NB4 (cell line): Measurements from ENCODE around the gene PPP1R1B.

Source experiments
- DNase-seq: peaks from one replicate; pipeline ENCODE4 v3.0.0; 2010; ENCODE audit warnings: low read depth
- H3K4me3 ChIP-seq: one replicate; pipeline ENCODE4 v1.5.1; 2011; ENCODE audit warnings: mild to moderate bottlenecking, low read depth, low read length, moderate library complexity
- MYC ChIP-seq: IDR thresholded peaks from 2 replicates; pipeline ENCODE4 v1.6.1; 2011; ENCODE audit warnings: low read depth, low read length
- POLR2A ChIP-seq: IDR thresholded peaks from 2 replicates; pipeline ENCODE4 v1.6.1; 2011; ENCODE audit warnings: mild to moderate bottlenecking; ENCODE audit not compliant: insufficient read length; ENCODE audit errors: extremely low read depth
- TF ChIP-seq, protein P1 (sequence below): IDR thresholded peaks from one replicate; pipeline ENCODE4 v1.5.1; 2012; ENCODE audit warnings: low read depth, low read length
- TF ChIP-seq, protein P2 (sequence below): IDR thresholded peaks from 2 replicates; pipeline ENCODE4 v1.6.1; 2011; ENCODE audit warnings: low read depth, low read length

Gene PPP1R1B

DNA sequence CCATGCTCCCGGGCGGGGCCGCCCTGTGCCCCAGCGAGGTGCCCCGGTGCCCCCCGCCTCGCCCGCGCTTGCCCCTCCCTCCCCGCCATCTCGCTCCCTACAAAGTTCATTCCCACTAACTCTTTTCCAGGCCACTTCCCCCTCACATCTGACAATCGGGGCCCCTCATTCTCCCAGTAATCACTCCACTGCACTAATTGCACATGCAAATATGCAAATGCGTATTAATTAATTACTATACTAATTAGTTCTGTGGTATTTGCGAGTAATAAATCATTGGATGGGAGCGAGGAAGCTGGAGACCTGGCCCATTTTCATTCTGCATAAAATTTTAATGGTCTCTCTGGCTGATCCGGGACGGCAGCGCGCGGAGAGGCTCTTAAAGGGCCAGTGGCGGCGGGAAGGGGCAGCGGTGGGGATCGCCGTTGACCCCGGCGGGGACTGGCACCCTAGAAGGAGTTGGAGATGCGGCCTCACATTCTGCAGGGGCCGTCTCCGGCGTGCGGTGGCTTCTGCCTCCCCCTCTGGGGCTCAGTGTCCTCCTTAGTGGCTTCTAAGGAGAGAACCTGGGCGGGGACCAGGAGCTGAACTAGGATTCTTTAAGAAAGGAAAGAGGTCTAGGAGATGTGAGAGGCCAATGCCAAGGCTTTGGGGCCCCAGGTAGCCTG is 8.4 kb upstream of the PPP1R1B start:
- TF ChIP-seq, protein P1, sequence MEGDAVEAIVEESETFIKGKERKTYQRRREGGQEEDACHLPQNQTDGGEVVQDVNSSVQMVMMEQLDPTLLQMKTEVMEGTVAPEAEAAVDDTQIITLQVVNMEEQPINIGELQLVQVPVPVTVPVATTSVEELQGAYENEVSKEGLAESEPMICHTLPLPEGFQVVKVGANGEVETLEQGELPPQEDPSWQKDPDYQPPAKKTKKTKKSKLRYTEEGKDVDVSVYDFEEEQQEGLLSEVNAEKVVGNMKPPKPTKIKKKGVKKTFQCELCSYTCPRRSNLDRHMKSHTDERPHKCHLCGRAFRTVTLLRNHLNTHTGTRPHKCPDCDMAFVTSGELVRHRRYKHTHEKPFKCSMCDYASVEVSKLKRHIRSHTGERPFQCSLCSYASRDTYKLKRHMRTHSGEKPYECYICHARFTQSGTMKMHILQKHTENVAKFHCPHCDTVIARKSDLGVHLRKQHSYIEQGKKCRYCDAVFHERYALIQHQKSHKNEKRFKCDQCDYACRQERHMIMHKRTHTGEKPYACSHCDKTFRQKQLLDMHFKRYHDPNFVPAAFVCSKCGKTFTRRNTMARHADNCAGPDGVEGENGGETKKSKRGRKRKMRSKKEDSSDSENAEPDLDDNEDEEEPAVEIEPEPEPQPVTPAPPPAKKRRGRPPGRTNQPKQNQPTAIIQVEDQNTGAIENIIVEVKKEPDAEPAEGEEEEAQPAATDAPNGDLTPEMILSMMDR, result no peak
- TF ChIP-seq, protein P2, sequence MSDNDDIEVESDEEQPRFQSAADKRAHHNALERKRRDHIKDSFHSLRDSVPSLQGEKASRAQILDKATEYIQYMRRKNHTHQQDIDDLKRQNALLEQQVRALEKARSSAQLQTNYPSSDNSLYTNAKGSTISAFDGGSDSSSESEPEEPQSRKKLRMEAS, result no peak
- TF ChIP-seq MYC, result no peak
- TF ChIP-seq POLR2A, result no peak
- peak; percentile 55 for DNase-seq
- peak overlapping the region; percentile 59 for H3K4me3 ChIP-seq

DNA sequence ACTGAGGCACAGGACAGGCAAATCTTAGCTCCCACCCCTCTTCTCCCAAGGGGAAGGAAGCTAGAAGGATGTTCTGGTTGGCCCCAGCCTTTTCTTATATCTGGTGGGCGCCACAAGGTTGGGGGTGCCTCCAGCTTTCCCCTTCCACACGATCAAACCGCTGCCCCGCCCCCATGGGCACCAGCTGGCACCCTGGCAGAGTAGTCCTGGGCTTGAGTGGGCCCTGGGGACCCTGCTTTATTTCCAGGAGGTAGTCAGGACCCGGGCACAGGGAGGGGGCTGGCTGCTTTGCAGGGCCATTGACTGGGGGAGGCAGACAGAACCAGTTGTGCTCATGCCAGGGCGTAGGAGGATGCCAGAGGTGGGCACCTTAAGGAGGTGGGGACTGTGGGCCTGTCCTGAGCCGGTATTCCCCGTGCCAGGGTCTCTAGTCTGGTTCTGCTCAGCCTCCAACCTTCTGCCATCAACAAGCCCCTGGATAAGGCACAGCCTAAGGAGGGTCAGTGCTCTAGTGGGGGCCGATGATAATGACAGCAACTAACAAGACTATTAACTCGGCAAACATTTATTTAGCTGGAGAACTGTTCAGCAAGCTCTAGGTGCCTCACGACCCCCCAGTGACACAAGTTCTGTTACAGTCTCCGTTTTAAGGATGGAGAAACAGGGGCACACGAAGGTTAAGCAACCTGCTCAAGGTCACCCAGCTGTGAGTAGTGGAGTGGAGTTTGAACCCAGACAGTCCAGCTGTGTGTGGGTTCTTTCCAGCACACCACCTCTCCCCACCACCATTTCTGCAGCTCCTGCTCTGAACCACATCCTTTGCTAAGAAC is 7.6 kb upstream of the PPP1R1B start:
- no peak for DNase-seq
- H3K4me3 ChIP-seq, result no peak overlapping the region
- TF ChIP-seq, protein P1, result no peak
- TF ChIP-seq POLR2A (no peak), MYC (no peak)
- TF ChIP-seq, protein P2, result no peak

DNA sequence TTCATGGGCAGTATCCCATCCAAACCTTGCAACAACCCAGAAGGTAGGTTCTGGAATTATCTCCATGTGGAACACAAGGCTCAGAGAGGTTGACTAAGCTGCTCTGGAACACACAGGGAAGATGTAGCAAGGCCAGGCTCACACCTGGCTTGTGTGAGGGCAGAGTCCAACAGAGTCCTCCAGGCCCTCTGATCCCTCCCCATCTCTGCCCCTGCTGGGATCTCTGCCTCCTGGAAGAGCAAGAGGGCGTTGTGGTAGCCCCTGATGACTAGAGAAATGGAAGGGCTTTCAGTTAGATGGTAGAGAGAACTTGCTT is 7.0 kb upstream of the PPP1R1B start:
- DNase-seq, result no peak
- H3K4me3 ChIP-seq, result no peak overlapping the region
- TF ChIP-seq, protein P2, result no peak

DNA sequence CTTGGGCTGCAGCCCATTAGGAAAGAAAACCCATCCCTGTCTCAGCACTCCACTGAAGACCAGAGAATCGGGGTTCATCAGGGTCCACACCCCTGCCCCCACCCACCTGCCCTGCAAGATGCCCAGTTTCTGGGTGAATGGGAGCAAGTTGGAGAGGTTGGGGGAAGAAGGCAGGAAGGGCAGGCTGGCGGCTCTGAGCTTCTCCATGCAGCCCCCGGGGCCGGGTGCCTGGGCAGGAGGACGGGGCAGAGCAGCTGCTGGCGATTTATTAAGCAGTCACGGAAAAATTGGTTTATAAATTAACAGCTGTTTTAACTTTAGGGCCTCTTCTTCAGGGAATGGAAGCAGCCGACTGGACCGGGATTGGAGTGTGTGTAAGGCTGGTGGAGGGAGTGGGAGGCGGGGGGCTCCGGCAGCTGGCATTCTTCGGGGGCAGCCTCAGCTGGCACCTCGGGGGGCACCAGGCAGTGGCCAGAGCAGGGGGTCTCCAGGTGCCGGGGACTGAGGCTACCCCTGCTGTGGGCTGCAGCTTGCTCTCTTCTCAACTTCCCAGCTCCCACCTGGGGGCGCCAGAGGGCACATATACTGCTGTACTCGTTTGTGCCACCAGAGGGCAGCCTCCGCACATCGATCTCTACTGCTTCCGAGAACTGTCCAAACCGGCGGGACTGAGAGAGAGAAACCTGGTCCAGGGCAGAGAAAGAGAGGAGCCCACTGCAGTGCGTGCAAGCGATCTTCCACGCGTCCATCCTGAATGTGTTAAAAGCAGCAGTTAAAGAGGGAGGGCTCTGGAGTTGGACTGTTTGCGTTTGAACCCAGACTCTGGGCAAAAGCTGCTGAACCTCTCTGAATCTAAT is 5.0 kb upstream of the PPP1R1B start:
- no peak overlapping the region for H3K4me3 ChIP-seq
- peak; percentile 86 for DNase-seq
- TF ChIP-seq MYC (0 out of 2 replicates have a peak, but pooled peaks have one; percentile 10), POLR2A (no peak)
- TF ChIP-seq, protein P2, result no peak
- TF ChIP-seq, protein P1, result peak; percentile 100

DNA sequence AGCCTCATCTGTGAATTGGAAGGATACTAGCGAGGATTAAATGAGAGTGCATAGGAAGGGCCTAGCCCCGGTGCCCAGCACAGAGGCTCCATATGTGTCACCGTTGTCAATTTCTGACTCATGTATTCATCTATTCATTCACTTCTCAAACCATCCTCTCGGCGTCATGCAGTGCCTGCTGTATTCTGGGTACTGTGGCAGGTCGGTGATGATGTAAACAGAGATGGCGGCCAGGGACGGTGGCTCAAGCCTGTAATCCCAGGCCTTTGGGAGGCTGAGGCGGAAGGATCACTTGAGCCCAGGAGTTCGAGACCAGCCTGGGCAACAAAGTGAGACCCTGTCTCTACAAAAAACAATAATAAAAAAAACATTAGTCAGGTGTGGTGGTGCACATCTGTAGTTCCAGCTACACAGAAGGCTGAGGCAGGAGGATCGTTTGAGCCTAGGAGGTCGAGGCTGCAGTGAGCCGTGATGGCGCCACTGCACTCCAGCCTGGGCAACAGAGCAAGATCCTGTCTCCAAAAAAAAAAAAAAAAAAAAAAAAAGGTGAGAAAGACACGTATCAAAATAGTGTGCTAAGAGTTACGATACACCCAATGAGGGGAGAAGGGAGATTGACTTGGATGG is 4.3 kb upstream of the PPP1R1B start:
- no peak for DNase-seq
- no peak overlapping the region for H3K4me3 ChIP-seq
- TF ChIP-seq POLR2A (no peak), MYC (no peak)
- TF ChIP-seq, protein P2, result no peak
- TF ChIP-seq, protein P1, result no peak
